GM12801 (cell line): ENCODE data around the gene FZR1.

Source experiments
- TF ChIP-seq, protein P1 (sequence below): IDR thresholded peaks from one replicate; pipeline ENCODE4 v1.5.1; 2011; ENCODE audit warnings: control low read depth; ENCODE audit not compliant: insufficient read length; ENCODE audit errors: extremely low read depth

FZR1 gene

DNA sequence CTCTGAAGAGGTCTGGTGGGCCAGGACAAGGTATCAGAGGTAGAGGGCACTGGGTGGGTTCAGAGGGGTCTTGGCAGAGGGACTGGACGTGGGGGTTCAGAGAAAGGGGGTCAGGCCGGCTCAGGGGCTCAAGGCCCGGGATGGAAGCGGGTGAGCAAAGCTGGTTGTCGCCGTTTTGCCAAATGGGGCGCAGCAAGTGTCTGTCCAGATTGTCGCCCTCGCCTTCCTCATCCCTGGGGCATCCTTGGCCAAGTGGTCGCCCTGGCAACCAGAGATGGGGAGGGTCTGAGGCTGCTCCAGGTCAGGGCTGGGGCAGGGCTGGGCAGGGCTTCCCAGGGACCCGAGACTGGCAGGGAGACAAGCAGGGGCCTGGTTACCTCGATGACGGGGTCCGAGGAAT, 12.5 kb upstream of the FZR1 start:
- TF ChIP-seq, protein P1, sequence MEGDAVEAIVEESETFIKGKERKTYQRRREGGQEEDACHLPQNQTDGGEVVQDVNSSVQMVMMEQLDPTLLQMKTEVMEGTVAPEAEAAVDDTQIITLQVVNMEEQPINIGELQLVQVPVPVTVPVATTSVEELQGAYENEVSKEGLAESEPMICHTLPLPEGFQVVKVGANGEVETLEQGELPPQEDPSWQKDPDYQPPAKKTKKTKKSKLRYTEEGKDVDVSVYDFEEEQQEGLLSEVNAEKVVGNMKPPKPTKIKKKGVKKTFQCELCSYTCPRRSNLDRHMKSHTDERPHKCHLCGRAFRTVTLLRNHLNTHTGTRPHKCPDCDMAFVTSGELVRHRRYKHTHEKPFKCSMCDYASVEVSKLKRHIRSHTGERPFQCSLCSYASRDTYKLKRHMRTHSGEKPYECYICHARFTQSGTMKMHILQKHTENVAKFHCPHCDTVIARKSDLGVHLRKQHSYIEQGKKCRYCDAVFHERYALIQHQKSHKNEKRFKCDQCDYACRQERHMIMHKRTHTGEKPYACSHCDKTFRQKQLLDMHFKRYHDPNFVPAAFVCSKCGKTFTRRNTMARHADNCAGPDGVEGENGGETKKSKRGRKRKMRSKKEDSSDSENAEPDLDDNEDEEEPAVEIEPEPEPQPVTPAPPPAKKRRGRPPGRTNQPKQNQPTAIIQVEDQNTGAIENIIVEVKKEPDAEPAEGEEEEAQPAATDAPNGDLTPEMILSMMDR, result no peak

- TF ChIP-seq, protein P1, result no peak
Measured at GRCh38 chr19:3494051-3494450, 12.1 kb upstream of the FZR1 start.

- TF ChIP-seq, protein P1, result no peak
Measured at GRCh38 chr19:3494559-3494958, 11.6 kb upstream of the FZR1 start.

GRCh38 chr19:3496392-3497273, 9.5 kb upstream of the FZR1 start:
- TF ChIP-seq, protein P1, result no peak

- TF ChIP-seq, protein P1, result no peak
Measured at GRCh38 chr19:3497757-3498520, 8.2 kb upstream of the FZR1 start.

GRCh38 chr19:3499738-3500428, 6.2 kb upstream of the FZR1 start:
- TF ChIP-seq, protein P1, result no peak
